Spleen (tissue), 7 donors: ENCODE results near the gene ABI1.

ENCODE experiments used
- POLR2A ChIP-seq, 3 donors: fragments of 450-650 bp; IDR thresholded peaks; one replicate each; pipeline ENCODE4 v1.5.1; 2017; ENCODE audit warnings: antibody characterized with exemption in 3 of 3, mild to moderate bottlenecking in 1 of 3
- TF ChIP-seq, protein P1 (sequence below), 11 experiments: fragments of 200-600 bp in 7 of 11; fragments of 450-650 bp in 4 of 11; sonication (generic) in 4 of 11; IDR thresholded peaks in 8 of 11; conservative IDR thresholded peaks in 3 of 11; 1 replicate in 7 of 11; 2 replicates in 4 of 11; pipeline versions ENCODE4 v1.4.0 to v1.8.0; 2016 to 2021; ENCODE audit warnings: antibody characterized with exemption in 11 of 11, inconsistent platforms in 4 of 11, mild to moderate bottlenecking in 1 of 11
- donor health status: DM: no; HTN: no; CAD: no; lungs with moderate emphysema.
- donor health status: DM: no; HTN: no; CAD: no.
- donor health status: DM: no; HTN: no; CAD: no.

DNA sequence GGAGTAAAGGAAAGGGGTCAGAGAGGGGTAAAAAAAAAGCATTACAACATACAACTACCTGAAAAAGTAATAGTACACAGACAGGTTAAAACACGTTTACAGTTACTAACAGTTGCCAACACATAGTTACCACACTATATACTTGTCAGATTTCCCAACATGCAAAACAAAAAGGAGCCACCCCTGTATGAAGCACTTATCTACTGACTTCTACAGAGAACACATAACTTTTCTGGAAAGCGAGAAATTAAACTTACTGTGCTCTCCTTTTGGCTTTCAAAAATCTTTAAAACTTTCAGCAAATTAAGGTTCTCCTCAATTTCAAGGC, 2.1 kb downstream of the ABI1 start:
- TF ChIP-seq, protein P1, sequence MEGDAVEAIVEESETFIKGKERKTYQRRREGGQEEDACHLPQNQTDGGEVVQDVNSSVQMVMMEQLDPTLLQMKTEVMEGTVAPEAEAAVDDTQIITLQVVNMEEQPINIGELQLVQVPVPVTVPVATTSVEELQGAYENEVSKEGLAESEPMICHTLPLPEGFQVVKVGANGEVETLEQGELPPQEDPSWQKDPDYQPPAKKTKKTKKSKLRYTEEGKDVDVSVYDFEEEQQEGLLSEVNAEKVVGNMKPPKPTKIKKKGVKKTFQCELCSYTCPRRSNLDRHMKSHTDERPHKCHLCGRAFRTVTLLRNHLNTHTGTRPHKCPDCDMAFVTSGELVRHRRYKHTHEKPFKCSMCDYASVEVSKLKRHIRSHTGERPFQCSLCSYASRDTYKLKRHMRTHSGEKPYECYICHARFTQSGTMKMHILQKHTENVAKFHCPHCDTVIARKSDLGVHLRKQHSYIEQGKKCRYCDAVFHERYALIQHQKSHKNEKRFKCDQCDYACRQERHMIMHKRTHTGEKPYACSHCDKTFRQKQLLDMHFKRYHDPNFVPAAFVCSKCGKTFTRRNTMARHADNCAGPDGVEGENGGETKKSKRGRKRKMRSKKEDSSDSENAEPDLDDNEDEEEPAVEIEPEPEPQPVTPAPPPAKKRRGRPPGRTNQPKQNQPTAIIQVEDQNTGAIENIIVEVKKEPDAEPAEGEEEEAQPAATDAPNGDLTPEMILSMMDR (IDR thresholded peaks at IDR 0.05 in 8 of 11, conservative IDR thresholded peaks at IDR 0.05 in 3 of 11), result no peak
- TF ChIP-seq POLR2A (IDR thresholded peaks at IDR 0.05), result no peak
